Gastrocnemius medialis (tissue), 4 donors: Measurements from ENCODE around the gene ARPP19. TPM values are rescaled to one million over a fixed set of nuclear protein-coding genes. Genes with fewer than 3 reads are reported as not detected.
"Not testable (repeated sequence)": the region's sequence is repeated elsewhere in the genome, so short reads cannot be mapped to it uniquely, and the experiment has no call there.

Experiments
- ATAC-seq, 2 donors: fragments of 150-250 bp; one replicate each; pipeline ENCODE4 v1.9.1; 2016
- DNase-seq, 2 donors: peaks; one replicate each; pipeline ENCODE4 v3.0.0-alpha.2; 2019
- H3K27ac ChIP-seq, 4 donors: fragments of 200-600 bp; sonication (generic); 1 replicate in 1 of 4; 2 replicates in 3 of 4; pipeline ENCODE4 v1.5.1; 2016 to 2018; ENCODE audit warnings: mild to moderate bottlenecking in 2 of 4, moderate library complexity in 1 of 4
- H3K27me3 ChIP-seq, 3 donors: fragments of 200-600 bp; sonication (generic) in 2 of 3; 1 replicate in 1 of 3; 2 replicates in 2 of 3; pipeline versions ENCODE4 v1.5.1 to v1.6.0; 2016 to 2019; ENCODE audit warnings: mild to moderate bottlenecking in 1 of 3, moderate library complexity in 1 of 3
- H3K36me3 ChIP-seq, 2 donors: fragments of 200-600 bp; sonication (generic) in 1 of 2; one replicate each; pipeline ENCODE4 v1.5.1; 2017 to 2018
- H3K4me1 ChIP-seq, 2 donors: fragments of 200-600 bp; sonication (generic) in 1 of 2; one replicate each; pipeline ENCODE4 v1.5.1; 2016 to 2017; ENCODE audit warnings: mild to moderate bottlenecking in 2 of 2
- H3K4me3 ChIP-seq, 4 donors: fragments of 200-600 bp; sonication (generic) in 3 of 4; 1 replicate in 1 of 4; 2 replicates in 3 of 4; pipeline ENCODE4 v1.5.1; 2016 to 2019; ENCODE audit warnings: mild to moderate bottlenecking in 2 of 4
- H3K9me3 ChIP-seq, 3 donors: fragments of 200-600 bp; sonication (generic) in 2 of 3; 1 replicate in 1 of 3; 2 replicates in 2 of 3; pipeline ENCODE4 v1.5.1; 2016 to 2019
- CTCF ChIP-seq, 5 experiments: fragments of 450-650 bp in 3 of 5; fragments of 200-600 bp in 2 of 5; sonication (generic) in 2 of 5; IDR thresholded peaks in 4 of 5; conservative IDR thresholded peaks in 1 of 5; 1 replicate in 4 of 5; 2 replicates in 1 of 5; pipeline ENCODE4 v1.5.1; 2016 to 2019; ENCODE audit warnings: antibody characterized with exemption in 5 of 5, mild to moderate bottlenecking in 3 of 5, moderate library complexity in 3 of 5
- POLR2A ChIP-seq, 2 donors: fragments of 450-650 bp; IDR thresholded peaks; one replicate each; pipeline ENCODE4 v1.6.1; 2017; ENCODE audit warnings: antibody characterized with exemption in 2 of 2, mild to moderate bottlenecking in 2 of 2, moderate library complexity in 2 of 2
- in situ Hi-C, 4 donors: fragments of 200-750 bp; cut with MboI; loops; one replicate each; pipeline versions ENCODE4 v1.15.0 to v1.8.0; 2017; ENCODE audit warnings: low sequenced_read_pairs in 4 of 4
- intact Hi-C: fragments of 100-400 bp; cut with DNase I; formaldehyde crosslinking; loops from one replicate; pipeline ENCODE4 v1.15.1; 2023; ENCODE audit warnings: low total_unique reads
- total RNA-seq, 4 donors: library from RNA; depleted of rRNA; stranded (reverse); fragments of >200 nt; gene quantifications; one replicate each; pipeline versions ENCODE4 v1.1.0 to v1.2.3, GENCODE V29; 2016

The ARPP19 gene
- total RNA-seq, 4 donors from 2014 or later = 153 to 428 (median 207) TPM

- intact Hi-C loops = no loop called here
- peaks cover 0 to 100% of the 10 kb centered on the region in 2 donors for H3K36me3 ChIP-seq
These were observed 40.8 kb upstream of the ARPP19 start for GRCh38 chr15:52609593-52609992.

GRCh38 chr15:52584414-52584813 is 15.6 kb upstream of the ARPP19 start:
- Histone ChIP-seq H3K27ac (no peak overlapping the region), H3K4me1 (peaks cover 0 to 3% of the 10 kb centered on the region in 2 donors), H3K9me3 (no peaks in the 10 kb centered on the region), H3K36me3 (peaks cover 0 to 86% of the 10 kb centered on the region in 2 donors), H3K4me3 (no peak overlapping the region), H3K27me3 (no peaks in the 10 kb centered on the region)
- intact Hi-C loops = no loop called here
- ATAC-seq = no peak
- no peak for TF ChIP-seq POLR2A (IDR thresholded peaks at IDR 0.05)
- no peak for TF ChIP-seq CTCF (IDR thresholded peaks at IDR 0.05 in 4 of 5, conservative IDR thresholded peaks at IDR 0.05 in 1 of 5)
- in situ Hi-C loops = no loop called here
- DNase-seq = no peak

More at GRCh38 chr15:52609593-52609992, 40.8 kb upstream of the ARPP19 start:
- ATAC-seq (peak in 1 of 2 donors; percentile 14), DNase-seq (no peak)
- no peak overlapping the region for H3K4me3 ChIP-seq
- no peaks in the 10 kb centered on the region for H3K4me1 ChIP-seq
- TF ChIP-seq POLR2A (IDR thresholded peaks at IDR 0.05) (no peak), CTCF (IDR thresholded peaks at IDR 0.05 in 4 of 5, conservative IDR thresholded peaks at IDR 0.05 in 1 of 5) (no peak)
- in situ Hi-C loops = loop anchor here in 2 of 4 donors (25.0 kb wide), 1 partner anchor 128 kb away; no protein-coding TSS in a partner anchor
- no peaks in the 10 kb centered on the region for H3K9me3 ChIP-seq
- H3K27ac ChIP-seq = peak overlapping the region in 2 of 4 donors; percentile 8 to 63
- H3K27me3 ChIP-seq = no peaks in the 10 kb centered on the region

- Histone ChIP-seq H3K4me1 (no peaks in the 10 kb centered on the region), H3K27me3 (no peaks in the 10 kb centered on the region), H3K4me3 (no peak overlapping the region), H3K27ac (no peak overlapping the region), H3K9me3 (no peaks in the 10 kb centered on the region), H3K36me3 (peaks cover 0 to 40% of the 10 kb centered on the region in 2 donors)
- in situ Hi-C loops = no loop called here
- DNase-seq (no peak), ATAC-seq (peak in 1 of 2 donors; percentile 19)
- TF ChIP-seq CTCF (IDR thresholded peaks at IDR 0.05 in 4 of 5, conservative IDR thresholded peaks at IDR 0.05 in 1 of 5) (no peak), POLR2A (IDR thresholded peaks at IDR 0.05) (no peak)
- intact Hi-C loops = no loop called here
These were observed 11.0 kb upstream of the ARPP19 start for GRCh38 chr15:52579852-52580251.

GRCh38 chr15:52576692-52577091 is 7.9 kb upstream of the ARPP19 start:
- in situ Hi-C loops = no loop called here

GRCh38 chr15:52575573-52575972 is 6.7 kb upstream of the ARPP19 start:
- ATAC-seq, H3K36me3 ChIP-seq, H3K4me1 ChIP-seq, H3K27me3 ChIP-seq, intact Hi-C loops, DNase-seq, H3K27ac ChIP-seq, in situ Hi-C loops, H3K4me3 ChIP-seq, H3K9me3 ChIP-seq: not testable (repeated sequence)

More at GRCh38 chr15:52576692-52577091, 7.9 kb upstream of the ARPP19 start:
- Histone ChIP-seq H3K27ac (no peak overlapping the region), H3K36me3 (peaks cover 0 to 11% of the 10 kb centered on the region in 2 donors), H3K4me1 (no peaks in the 10 kb centered on the region), H3K27me3 (no peaks in the 10 kb centered on the region), H3K9me3 (no peaks in the 10 kb centered on the region), H3K4me3 (no peak overlapping the region)
- intact Hi-C loops = no loop called here
- peak in 1 of 2 donors; percentile 23 for ATAC-seq
- TF ChIP-seq CTCF (IDR thresholded peaks at IDR 0.05 in 4 of 5, conservative IDR thresholded peaks at IDR 0.05 in 1 of 5) = no peak
- no peak for TF ChIP-seq POLR2A (IDR thresholded peaks at IDR 0.05)
- DNase-seq = no peak
